ENCODE data around the gene TBC1D26.
"Not testable (repeated sequence)": the region's sequence is repeated elsewhere in the genome, so short reads cannot be mapped to it uniquely, and the experiment has no call there.

The TBC1D26 gene

DNA sequence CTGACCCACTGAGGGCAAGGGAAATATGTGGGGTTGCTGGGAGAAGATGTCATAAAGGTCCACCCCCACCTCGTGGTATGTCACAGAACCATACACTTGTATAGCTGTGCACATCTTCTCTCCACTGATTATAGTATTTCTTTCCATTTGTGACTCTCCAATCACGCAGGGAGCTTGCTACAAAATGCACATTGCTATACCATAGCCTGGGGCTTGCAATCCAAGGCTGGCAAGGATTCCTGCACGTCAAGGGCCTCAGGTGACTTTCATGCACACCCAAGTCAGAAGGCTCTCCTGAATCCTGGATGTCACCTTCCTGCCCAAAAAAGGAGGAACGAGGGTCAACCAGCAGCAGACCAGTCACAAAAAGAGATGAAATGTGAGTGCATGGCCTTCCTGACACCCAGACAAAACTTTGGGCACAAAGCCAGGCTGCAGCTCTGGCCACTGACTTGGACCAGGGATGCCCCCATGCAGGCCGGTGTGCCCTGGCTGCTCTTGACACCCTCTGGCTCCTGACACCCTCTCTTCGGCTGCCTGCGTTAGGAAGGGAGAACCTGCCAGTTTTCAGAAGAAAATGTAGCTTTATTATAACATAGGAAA lies 12.1 kb downstream of the TBC1D26 start:
- no peak for DNase-seq (ENCODE audit: low read depth, low spot score)

DNA sequence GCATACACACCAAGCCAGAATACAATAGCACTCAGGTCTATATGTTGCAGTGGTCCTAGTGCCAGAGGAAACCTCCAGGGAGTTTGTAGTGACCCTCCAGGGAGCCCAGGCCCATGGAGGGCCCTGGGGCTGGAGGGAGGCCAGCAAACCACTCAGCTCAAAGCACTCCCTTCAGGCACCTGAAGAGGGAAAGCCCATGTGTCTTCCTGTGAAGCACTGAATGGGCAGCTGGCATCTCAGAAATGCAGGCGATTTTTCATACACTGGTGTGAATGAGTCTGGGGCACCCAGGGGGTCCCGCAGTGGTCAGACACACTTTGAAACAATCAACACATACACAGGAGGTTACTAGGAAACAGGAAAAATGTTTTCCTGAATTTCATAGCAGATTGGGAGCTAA lies 12.8 kb downstream of the TBC1D26 start:
- no peak for DNase-seq (ENCODE audit: low read depth, low spot score)

GRCh38 chr17:15749403-15749802 lies 17.3 kb downstream of the TBC1D26 start:
- not testable (repeated sequence) for DNase-seq (ENCODE audit: low read depth, low spot score)

DNA sequence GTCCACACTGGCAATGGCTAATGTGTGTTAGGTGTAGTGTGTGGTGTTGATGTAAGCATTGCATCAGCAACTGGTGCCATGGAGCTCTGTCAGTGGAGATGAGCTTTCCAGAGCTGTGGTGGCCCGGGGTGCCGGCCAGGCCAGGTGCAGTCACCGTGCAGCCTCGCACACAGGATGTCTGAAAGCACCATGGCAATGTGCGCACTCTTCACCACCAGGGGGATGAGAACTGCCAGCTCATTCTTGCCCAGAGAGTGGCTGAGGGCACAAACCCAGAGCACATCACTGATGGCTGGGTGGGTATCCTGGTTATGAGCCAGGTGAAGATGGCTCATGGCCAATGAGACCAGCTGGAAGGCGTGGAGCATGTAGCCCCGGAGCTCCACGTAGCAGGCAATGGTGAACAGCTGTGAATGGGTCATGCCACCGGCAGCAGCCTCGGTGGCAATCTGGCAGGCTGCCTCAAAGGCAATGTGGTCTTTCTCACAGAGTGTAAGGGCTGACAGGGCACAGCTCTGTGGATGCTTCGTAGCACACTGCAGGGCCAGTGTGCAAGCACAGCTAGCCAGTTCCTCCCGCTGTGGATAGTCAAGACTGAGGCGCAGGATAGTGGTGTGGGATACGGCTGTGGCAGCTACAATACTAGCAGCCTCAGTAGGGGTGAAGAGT lies 36.9 kb downstream of the TBC1D26 start:
- DNase-seq (ENCODE audit: low read depth, low spot score): not testable (repeated sequence)

DNA sequence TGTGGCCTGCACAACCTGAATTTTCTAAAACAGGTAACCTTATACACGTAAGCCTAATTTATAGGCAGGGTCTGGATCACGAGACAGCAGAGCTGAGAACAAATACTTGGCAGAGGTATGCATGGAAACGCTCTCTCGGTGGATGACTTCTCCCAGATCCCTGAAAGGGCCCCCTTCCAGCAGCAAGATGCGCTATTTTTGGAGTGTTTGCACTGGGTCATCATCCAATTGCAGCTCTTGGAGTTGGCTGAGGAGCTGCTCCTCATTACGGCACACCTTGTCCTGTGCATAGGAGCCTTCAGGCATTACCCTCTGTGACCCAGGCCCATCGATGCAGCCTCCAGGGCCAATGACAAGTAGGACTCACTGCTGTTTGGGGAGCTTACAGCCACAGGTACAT lies 38.6 kb downstream of the TBC1D26 start:
- DNase-seq (ENCODE audit: low read depth, low spot score): not testable (repeated sequence)

- DNase-seq (ENCODE audit: low read depth, low spot score): no peak
Observed at GRCh38 chr17:15776871-15777270, 44.8 kb downstream of the TBC1D26 start.

- no peak for DNase-seq (ENCODE audit: low read depth, low spot score)
Observed at GRCh38 chr17:15777297-15777696, 45.2 kb downstream of the TBC1D26 start.

- no peak for DNase-seq (ENCODE audit: low read depth, low spot score)
Observed at GRCh38 chr17:15777717-15778116, 45.6 kb downstream of the TBC1D26 start.

DNA sequence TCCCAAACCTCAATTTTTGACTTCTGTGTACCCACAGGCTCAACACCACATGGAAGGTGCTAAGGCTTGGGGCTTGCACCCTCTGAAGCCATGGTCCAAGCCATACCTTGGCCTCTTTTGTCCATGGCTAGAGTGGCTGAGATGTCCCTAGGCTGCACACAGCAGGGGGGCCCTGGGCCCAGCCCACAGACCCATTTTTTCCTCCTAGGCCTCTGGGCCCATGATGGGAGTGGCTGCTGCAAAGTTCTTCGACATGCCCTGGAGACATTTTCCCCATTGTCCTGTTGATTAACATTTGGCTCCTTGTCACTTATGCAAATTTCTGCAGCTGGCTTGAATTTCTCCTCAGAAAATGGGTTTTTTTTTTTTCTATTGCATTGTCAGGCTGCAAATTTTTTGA lies 47.0 kb downstream of the TBC1D26 start:
- no peak for DNase-seq (ENCODE audit: low read depth, low spot score)

DNA sequence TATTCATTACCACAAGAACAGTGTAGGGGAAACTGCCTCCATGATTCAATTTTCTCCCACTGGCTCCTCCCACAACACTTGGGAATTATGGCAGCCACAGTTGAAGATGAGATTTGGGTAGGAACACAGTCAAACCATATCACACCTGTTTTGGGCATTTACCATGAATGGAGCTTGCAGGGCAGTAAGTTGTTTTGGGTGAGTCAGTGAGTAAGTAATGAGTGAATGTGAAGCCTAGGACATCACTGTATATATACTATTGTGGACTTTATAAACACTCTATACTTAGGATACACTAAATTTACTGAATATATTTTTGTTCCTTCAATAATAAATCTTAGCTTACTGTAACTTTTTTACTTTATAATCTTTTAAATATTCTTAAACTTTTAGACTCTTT lies 48.1 kb downstream of the TBC1D26 start:
- DNase-seq (ENCODE audit: low read depth, low spot score): no peak

DNA sequence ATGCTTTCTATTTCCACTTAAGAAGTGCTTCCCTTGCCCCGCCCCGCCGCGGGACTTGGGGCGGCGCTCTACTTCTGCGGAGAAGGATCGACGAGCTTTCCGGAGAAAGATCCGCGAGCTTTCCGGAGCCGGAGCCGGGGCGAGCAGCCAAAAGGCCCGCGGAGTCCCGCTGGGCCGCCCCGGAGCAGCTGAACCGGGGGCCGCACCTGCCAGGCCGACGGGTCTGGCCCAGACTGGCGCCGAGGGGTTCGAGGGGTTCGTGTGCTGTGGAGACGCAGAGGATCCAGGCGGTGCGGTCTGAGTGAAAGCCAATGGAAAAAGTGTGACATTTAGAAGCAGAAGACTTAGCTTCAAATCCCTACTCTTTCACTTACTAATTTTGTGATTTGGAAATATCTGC lies 50.8 kb downstream of the TBC1D26 start:
- no peak for DNase-seq (ENCODE audit: low read depth, low spot score)

GRCh38 chr17:15783461-15783860 lies 51.4 kb downstream of the TBC1D26 start:
- no peak for DNase-seq (ENCODE audit: low read depth, low spot score)

DNA sequence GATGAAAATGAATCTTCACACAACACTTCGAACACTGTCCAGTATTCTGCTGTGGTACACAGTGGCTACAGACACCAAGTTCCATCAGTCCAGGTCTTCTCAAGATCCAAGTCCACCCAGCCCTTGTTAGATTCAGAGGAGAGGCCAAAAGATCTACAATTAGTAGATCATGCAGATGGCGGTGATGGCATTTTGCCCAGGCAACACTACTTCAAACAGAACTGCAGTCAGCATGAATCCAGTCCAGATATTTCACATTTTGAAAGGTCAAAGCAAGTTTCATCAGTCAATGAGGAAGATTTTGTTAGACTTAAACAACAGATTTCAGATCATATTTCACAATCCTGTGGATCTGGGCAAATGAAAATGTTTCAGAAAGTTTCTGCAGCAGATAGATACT lies 52.3 kb downstream of the TBC1D26 start:
- DNase-seq (ENCODE audit: low read depth, low spot score): not testable (repeated sequence)

DNA sequence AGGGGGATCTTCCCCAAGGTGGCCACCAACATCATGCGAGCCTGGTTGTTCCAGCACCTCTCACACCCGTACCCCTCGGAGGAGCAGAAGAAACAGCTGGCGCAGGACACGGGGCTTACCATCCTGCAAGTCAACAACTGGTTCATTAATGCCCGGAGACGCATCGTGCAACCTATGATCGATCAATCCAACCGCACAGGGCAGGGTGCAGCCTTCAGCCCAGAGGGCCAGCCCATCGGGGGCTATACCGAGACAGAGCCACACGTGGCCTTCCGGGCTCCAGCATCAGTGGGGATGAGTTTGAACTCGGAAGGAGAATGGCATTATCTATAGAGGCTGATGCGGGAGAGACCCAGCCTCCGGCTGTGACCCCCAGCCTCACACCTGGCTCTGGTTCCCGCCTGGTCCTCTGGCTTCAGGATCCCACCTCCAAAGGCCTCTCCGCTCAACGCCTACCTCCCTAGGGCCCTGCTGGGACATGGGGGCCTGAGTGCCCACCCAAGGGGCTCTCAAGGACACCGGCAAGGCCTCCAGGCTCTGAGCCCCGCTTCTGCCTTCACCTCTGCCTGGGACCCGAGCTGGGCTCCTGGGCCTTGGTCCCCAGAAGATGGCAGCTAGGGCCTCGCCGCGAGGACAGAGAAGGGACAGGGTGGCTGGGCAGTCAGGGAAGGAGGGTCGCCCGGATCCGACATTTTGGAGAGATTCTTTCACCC lies 55.4 kb downstream of the TBC1D26 start:
- not testable (repeated sequence) for DNase-seq (ENCODE audit: low read depth, low spot score)

DNA sequence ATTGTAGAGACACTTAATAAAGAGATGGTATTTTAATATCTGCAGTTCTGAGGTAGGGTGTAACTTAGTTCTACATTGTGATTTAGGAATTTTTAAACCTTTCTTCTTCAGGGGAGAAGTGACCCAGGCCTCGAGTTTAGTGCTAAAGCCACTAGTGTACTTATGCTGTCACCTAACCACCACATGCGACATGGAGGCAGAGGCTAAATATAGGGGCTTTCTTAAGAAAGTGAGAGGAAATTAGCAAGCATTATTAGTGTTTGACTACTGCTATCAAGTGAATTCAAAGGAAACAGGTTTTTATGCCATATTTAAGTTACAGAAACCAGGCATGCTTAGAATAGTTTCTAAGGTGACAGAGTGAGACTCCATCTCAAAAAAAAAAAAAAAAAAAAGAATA lies 56.3 kb downstream of the TBC1D26 start:
- DNase-seq (ENCODE audit: low read depth, low spot score): not testable (repeated sequence)

Data from iPS DF 19.7 (cell line).